ENCODE measurements around the gene C2CD4C. TPM values are rescaled to one million over a fixed set of nuclear protein-coding genes. Genes with fewer than 3 reads are reported as not detected.
"Not testable (repeated sequence)": the region's sequence is repeated elsewhere in the genome, so short reads cannot be mapped to it uniquely, and the experiment has no call there.

The C2CD4C gene
- total RNA-seq, 6 donors from 2014 or later: 0.76 to 2.1 (median 1.6) TPM

DNA sequence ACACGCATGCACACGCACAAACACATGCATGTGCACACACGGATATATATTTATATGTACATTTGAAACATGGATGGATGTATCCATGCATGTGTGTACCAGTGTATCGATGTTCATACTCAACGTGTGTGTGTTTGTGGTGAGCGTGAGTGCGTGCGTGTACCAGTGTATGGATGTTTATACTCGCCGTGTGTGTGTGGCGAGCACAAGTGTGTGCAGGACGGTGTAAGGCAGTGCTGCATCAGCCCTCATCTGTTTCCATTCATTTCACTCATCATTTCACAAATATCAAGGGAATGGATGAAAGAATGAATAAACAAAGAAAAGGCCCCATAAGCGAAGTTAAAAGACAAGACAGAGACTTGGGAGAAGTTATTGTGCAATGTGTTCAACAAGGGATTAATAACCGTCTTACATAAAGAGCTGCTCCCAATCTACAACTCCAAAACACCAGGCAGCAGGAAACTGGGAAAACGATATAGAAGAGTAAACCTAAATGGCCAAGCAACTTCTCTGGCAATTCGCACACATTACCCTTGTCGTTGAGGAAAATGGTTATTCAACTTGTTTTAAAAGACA lies 42.7 kb downstream of the C2CD4C start:
- TF ChIP-seq POLR2A (IDR thresholded peaks at IDR 0.05): no peak
- no peak for TF ChIP-seq EP300 (IDR thresholded peaks at IDR 0.05)
- no peak for TF ChIP-seq POLR2AphosphoS5 (IDR thresholded peaks at IDR 0.05)
- TF ChIP-seq, protein P1, sequence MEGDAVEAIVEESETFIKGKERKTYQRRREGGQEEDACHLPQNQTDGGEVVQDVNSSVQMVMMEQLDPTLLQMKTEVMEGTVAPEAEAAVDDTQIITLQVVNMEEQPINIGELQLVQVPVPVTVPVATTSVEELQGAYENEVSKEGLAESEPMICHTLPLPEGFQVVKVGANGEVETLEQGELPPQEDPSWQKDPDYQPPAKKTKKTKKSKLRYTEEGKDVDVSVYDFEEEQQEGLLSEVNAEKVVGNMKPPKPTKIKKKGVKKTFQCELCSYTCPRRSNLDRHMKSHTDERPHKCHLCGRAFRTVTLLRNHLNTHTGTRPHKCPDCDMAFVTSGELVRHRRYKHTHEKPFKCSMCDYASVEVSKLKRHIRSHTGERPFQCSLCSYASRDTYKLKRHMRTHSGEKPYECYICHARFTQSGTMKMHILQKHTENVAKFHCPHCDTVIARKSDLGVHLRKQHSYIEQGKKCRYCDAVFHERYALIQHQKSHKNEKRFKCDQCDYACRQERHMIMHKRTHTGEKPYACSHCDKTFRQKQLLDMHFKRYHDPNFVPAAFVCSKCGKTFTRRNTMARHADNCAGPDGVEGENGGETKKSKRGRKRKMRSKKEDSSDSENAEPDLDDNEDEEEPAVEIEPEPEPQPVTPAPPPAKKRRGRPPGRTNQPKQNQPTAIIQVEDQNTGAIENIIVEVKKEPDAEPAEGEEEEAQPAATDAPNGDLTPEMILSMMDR (IDR thresholded peaks at IDR 0.05): no peak
- DNase-seq (peak in 1 of 2 donors; percentile 2), ATAC-seq (ENCODE audit: low FRiP score in 2 of 2) (no peak)
- Histone ChIP-seq H3K9me3 (no peaks in the 10 kb centered on the region), H3K4me3 (no peak overlapping the region), H3K27ac (no peak overlapping the region), H3K36me3 (no peaks in the 10 kb centered on the region), H3K4me1 (no peaks in the 10 kb centered on the region), H3K27me3 (no peaks in the 10 kb centered on the region)
- WGBS, 2 donors: 88 to 90% methylated on average over 17 of the region's 17 CpGs

DNA sequence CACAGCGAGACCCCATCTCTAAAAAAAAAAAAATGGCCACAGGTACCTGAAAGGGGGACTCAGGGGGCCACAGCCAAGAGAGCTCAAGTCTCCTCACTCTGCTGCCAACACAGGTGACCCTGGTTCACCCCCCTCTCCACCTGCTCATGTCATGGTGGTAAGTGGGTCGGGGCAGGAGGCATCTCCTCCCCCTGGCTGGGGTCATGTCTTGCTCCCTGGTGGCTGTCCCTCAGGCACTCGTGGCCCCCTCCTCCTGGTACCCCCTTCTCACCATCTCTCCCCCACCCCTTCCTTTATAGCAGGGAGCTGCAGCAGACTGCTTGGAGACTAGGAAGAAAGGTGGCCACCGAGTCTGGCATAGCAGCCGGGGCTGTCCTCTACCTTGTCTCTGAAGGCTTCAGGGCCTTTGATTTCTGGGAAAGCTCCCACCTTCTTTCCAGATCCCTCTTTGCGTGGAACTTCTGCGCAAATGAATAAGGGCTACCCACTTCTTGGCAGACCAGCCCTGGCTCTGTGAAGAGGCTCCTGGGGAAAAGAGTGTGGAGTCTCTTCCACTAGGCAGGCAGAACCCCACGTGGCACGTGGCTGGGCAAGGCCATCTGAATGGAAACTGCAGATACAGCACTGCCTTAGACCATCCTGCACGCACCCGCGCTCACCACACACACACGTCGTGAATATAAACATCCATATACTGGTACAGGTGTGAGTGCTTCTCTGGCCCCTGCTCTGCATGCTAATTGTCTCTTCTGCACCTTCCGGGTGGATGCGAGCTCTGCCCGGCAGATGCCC lies 44.3 kb downstream of the C2CD4C start:
- no peak overlapping the region for H3K4me3 ChIP-seq
- peak in 1 of 2 donors; percentile 4 for DNase-seq
- H3K9me3 ChIP-seq: no peaks in the 10 kb centered on the region
- 68 to 76% methylated on average over 17 of the region's 17 CpGs for WGBS, 2 donors
- no peaks in the 10 kb centered on the region for H3K36me3 ChIP-seq
- TF ChIP-seq, protein P1 (IDR thresholded peaks at IDR 0.05): no peak
- TF ChIP-seq POLR2A (IDR thresholded peaks at IDR 0.05): no peak
- no peak for TF ChIP-seq EP300 (IDR thresholded peaks at IDR 0.05)
- TF ChIP-seq POLR2AphosphoS5 (IDR thresholded peaks at IDR 0.05): no peak
- H3K27me3 ChIP-seq: no peaks in the 10 kb centered on the region
- H3K4me1 ChIP-seq: no peaks in the 10 kb centered on the region
- no peak overlapping the region for H3K27ac ChIP-seq
- no peak for ATAC-seq (ENCODE audit: low FRiP score in 2 of 2)

DNA sequence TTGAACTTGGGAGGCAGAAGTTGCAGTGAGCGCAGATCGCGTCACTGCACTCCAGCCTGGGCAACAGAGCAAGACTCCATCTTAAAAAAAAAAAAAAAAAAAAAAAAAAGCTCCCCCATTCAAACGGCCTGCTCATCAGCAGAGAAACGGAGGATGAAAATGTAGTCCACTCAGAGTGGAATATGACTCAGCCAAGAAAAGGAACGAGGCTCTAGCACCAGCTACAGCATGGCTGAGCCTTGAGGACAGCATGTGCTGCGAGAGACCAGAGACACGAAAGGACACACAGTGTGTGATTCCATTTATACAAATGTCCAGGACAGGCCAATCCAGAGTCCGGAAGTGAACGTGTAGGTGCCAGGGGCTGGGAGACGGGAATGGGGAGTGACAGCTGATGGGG lies 46.3 kb downstream of the C2CD4C start:
- Histone ChIP-seq H3K27ac (no peak overlapping the region), H3K27me3 (no peaks in the 10 kb centered on the region), H3K4me3 (no peak overlapping the region), H3K36me3 (no peaks in the 10 kb centered on the region), H3K4me1 (no peaks in the 10 kb centered on the region), H3K9me3 (no peaks in the 10 kb centered on the region)
- DNase-seq (no peak), ATAC-seq (ENCODE audit: low FRiP score in 2 of 2) (no peak)
- TF ChIP-seq, protein P1 (IDR thresholded peaks at IDR 0.05): no peak
- no peak for TF ChIP-seq EP300 (IDR thresholded peaks at IDR 0.05)
- no peak for TF ChIP-seq POLR2A (IDR thresholded peaks at IDR 0.05)
- no peak for TF ChIP-seq POLR2AphosphoS5 (IDR thresholded peaks at IDR 0.05)
- WGBS, 2 donors: 76 to 87% methylated on average over 11 of the region's 11 CpGs

DNA sequence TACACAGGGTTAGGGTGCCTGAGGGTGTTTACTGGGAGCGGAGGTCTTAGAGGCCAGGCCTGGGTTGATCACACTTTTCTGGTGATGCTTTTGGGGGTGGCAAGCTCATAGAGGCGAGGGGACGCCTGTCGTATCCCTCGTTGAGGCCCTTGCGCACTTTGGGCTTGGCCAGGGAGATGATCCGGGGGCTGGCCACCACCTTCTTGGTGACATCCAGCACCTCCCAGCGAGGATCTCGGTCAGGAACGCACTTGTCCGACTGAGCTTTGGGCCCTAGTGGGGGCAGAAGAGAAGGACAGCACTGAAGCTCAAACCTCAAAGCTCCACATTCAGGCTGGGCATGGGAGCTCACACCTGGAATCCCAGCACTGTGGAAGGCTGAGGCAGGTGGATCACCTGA lies 46.8 kb downstream of the C2CD4C start:
- no peak for DNase-seq
- ATAC-seq (ENCODE audit: low FRiP score in 2 of 2): no peak
- Histone ChIP-seq H3K9me3 (no peaks in the 10 kb centered on the region), H3K4me1 (no peaks in the 10 kb centered on the region), H3K27me3 (no peaks in the 10 kb centered on the region), H3K27ac (no peak overlapping the region), H3K4me3 (no peak overlapping the region), H3K36me3 (no peaks in the 10 kb centered on the region)
- WGBS, 2 donors: 85 to 94% methylated on average over 7 to 11 of the region's 11 CpGs
- no peak for TF ChIP-seq POLR2A (IDR thresholded peaks at IDR 0.05)

DNA sequence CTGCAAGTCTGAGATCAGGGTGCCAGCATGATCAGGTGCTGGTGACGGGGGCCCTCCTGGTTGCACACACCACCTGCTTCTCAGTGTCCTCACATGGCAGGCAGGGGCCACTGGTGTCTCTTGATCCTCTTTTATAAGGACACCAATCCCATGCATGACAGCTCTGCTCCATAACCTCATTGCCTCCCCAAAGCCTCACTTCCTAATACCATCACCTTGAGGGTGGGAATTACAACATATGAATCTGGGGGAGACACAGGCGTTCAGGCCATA lies 49.4 kb downstream of the C2CD4C start:
- 65 to 77% methylated on average over 2 of the region's 2 CpGs for WGBS, 2 donors
- H3K9me3 ChIP-seq: peaks cover 0 to 3% (median 2%) of the 10 kb centered on the region in 4 donors
- no peak for ATAC-seq (ENCODE audit: low FRiP score in 2 of 2)
- no peak overlapping the region for H3K27ac ChIP-seq
- H3K36me3 ChIP-seq: no peaks in the 10 kb centered on the region
- H3K4me3 ChIP-seq: no peak overlapping the region
- DNase-seq: no peak
- no peaks in the 10 kb centered on the region for H3K4me1 ChIP-seq
- no peaks in the 10 kb centered on the region for H3K27me3 ChIP-seq
- no peak for TF ChIP-seq POLR2A (IDR thresholded peaks at IDR 0.05)
- TF ChIP-seq, protein P1 (IDR thresholded peaks at IDR 0.05): no peak
- TF ChIP-seq POLR2AphosphoS5 (IDR thresholded peaks at IDR 0.05): no peak
- TF ChIP-seq EP300 (IDR thresholded peaks at IDR 0.05): no peak

DNA sequence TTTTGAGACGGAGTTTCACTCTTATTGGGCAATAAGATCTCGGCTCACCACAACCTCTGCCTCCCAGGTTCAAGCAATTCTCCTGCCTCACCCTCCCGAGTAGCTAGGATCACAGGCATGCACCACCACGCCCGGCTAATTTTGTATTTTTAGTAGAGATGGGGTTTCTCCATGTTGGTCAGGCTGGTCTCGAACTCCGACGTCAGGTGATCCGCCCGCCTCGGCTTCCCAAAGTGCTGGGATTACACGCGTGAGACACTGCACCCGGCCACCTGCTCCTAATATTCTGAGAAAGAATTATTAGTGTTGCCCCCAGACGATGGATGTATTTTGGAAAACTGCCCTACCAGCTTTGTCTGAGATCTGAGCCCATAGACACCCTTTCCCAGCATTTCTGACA lies 53.4 kb downstream of the C2CD4C start:
- not testable (repeated sequence) for H3K36me3 ChIP-seq; H3K4me3 ChIP-seq; ATAC-seq (ENCODE audit: low FRiP score in 2 of 2); H3K27ac ChIP-seq; H3K27me3 ChIP-seq; H3K4me1 ChIP-seq
- 89 to 93% methylated on average over 15 of the region's 15 CpGs for WGBS, 2 donors
- peak in 1 of 2 donors; percentile 10 for DNase-seq
- H3K9me3 ChIP-seq: peaks cover 9 to 20% (median 17%) of the 10 kb centered on the region in 4 donors

Measured in upper lobe of left lung (tissue), 6 donors.